GM18858 (cell line): ENCODE results near the gene HPCAL1.
"Not testable (repeated sequence)": the region's sequence is repeated elsewhere in the genome, so short reads cannot be mapped to it uniquely, and the experiment has no call there.

Experiments
- ATAC-seq: cut with Tn5 transposase; IDR thresholded peaks from one replicate; pipeline ENCODE4 v1.9.1; 2021; ENCODE audit not compliant: unreplicated experiment

HPCAL1 gene

GRCh38 chr2:10449838-10450691 lies 147.4 kb downstream of the HPCAL1 start:
- ATAC-seq: no peak

GRCh38 chr2:10451819-10452218 lies 149.1 kb downstream of the HPCAL1 start:
- no peak for ATAC-seq

GRCh38 chr2:10452312-10452711 lies 149.6 kb downstream of the HPCAL1 start:
- no peak for ATAC-seq

- ATAC-seq: no peak
These were observed 150.5 kb downstream of the HPCAL1 start for GRCh38 chr2:10452956-10453904.

DNA sequence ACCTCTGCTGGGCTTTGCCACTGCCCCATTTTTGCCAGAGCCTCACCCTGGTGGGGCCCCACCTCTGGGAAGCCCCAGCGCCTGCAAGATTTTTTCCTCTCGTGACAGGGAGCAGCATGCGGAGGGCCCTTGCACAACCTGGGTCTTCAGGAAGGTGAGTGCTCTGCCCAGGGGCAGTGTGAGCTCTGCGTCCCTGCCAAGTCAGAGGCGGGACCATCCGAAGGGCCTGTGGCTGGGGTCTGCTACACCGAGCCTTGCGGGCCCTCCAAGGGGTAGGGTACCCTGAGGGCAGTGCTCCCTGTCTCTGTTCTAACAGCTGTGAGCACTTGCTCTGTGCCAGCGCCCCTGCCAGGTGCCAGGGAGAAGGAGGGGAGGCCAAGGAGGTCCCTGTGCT lies 151.2 kb downstream of the HPCAL1 start:
- ATAC-seq: no peak

GRCh38 chr2:10454505-10454904 lies 151.8 kb downstream of the HPCAL1 start:
- no peak for ATAC-seq

DNA sequence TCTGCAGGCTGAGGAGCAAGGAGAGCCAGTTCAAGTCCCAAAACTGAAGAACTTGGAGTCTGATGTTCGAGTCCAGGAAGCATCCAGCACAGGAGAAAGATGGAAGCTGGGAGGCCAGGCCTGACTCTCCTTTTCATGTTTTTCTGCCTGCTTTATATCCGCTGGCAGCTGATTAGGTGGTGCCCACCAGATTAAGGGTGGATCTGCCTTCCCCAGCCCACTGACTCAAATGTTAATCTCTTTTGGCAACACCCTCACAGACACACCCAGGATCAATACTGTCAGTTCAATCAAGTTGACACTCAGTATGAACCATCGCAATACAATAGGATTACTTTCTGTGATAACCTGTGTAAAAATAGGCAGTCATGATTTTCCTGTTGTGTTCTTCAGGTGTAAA lies 154.5 kb downstream of the HPCAL1 start:
- not testable (repeated sequence) for ATAC-seq

DNA sequence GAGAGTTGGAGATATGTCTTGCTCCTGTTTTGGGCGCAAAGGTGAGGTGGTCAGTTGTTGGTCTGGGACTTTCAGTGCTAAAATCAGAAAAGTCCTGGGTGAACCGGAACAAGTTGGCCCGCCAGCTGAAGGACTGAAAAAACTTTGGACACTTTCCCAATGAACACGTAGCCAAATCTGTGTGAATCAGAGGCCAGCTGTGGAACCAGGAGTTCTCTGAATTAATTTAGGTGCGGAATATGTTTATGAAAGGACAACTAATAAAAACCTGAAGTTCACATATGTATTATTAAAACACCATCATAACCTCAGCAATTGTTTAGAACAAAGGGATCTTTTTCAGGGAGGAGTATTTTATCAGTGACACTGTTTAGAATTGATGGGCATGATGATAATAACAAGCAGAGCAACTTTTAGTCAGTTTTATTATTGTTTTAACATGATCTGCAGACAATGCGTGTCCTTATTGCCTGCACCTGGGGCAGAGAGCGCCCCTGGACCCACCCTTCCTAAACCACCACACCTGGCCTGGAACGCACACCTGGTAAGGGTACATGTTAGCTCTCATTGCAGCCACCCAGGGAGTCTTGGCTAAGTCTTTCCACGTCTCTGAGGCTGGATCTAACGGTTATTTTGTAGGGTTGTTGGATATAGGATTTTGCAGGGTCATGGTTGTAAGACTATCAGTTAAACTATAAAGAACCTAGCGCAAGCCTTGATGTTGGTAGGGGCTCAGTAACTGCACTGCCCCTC lies 155.3 kb downstream of the HPCAL1 start:
- ATAC-seq: no peak

DNA sequence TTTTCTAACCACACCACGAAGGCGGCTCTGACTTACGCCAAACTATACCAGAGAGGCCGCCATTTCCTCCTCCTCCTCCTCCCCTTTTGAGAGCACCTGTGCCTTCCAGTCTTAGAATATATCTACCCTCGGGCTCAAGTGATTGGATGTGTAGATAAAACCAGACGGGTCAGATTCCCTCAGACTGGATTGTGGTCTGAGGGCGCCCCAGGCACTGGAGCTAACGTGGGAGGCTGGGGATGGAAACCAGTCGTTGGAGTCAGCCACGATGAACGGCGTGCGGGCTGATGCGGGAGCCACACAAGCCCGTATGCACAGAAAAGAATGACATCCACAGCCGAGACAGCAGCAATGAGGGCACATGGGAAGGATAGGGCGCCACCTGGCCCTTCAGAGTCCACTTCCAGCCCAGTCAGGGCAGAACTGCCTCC lies 157.7 kb downstream of the HPCAL1 start:
- no peak for ATAC-seq

DNA sequence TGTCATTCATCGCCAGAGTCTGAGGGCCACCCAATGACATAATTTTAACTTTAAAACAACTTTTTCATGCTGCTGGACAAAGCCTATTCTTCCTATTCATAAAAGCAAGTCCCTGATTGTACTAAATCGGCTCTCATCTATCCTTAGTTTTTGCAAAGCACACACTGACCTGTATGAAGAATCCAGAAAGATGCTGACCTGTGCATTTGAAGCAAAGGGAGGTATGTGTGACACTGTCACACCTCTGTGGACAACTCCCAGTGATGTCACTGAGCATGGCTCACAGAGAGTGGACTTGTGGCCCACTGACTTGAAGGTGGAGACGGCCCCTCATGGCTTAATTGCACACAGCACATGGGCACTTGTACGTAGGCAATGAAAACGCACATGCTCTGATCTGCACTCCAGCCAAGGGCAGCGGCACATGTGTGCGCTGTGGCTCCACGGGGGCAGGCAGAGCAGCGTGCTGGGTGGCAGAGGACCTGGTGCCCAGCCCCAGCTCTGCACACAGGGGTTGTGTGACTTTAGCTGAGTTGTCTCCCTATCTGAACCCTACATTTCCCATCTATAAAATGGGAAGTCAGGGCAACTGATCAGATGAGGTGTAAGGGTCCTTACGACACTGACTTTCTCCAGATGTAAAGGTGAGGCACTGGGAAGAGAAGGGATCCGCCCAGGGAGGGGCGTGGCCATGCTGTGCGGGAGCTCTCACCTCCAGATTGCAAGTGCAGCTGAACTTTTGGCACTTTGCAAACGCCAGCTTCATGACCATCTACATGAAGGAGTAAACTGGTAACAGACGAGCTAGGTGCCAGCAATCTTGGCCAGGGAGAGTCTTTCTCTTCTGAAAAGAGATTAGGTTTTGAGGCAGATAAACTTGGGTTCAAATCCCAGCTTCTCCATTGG lies 159.7 kb downstream of the HPCAL1 start:
- no peak for ATAC-seq

GRCh38 chr2:10465910-10466309 lies 163.2 kb downstream of the HPCAL1 start:
- ATAC-seq: no peak

- no peak for ATAC-seq
These were observed 164.1 kb downstream of the HPCAL1 start for GRCh38 chr2:10466801-10467200.

- ATAC-seq: no peak
These were observed 164.7 kb downstream of the HPCAL1 start for GRCh38 chr2:10467401-10467800.

DNA sequence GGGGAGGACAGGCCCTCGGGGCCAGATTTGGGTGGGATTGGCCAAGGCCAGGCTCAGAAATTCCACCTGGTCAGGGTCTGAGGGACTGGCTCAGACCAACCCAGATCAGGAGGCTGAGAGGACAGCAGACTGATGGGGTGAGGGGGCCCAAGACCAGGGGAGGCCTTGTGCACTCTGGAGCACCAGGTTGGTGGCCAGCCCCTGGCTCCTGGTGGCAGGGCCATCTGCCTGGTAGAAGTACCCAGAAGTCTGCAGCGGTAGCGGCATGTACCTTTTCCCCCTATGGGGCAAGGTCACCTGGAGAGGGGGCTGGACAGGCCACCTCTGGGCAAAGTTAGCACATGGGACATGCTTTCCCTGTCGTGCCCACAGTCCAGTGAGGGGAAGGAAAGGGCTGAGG lies 166.6 kb downstream of the HPCAL1 start:
- no peak for ATAC-seq

- no peak for ATAC-seq
These were observed 167.4 kb downstream of the HPCAL1 start for GRCh38 chr2:10469955-10470608.

DNA sequence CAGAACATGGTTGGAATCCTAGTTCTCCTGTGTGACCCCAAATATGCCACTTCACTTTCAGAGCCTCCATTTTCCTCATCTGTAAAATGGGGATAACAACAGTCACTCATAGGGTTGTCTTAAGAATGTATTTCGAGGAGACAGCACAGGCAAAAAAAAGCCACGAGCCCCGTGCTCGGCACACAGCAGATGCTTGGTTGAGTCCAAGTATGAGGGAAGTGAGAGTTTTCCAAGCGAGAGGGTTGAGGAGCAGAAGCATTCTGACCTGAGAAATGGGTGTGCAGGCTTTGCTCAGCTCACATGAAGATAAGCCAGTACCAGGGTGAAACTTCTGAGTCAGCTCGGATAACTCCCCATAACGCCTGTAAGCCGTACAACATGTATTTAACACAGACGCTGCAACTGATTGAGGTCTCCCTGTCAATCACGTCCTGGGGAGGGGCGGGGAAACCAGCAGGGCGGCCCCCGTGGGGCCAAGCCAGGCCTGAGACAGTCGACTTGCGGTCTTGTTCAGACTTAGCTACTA lies 168.4 kb downstream of the HPCAL1 start:
- ATAC-seq: no peak

DNA sequence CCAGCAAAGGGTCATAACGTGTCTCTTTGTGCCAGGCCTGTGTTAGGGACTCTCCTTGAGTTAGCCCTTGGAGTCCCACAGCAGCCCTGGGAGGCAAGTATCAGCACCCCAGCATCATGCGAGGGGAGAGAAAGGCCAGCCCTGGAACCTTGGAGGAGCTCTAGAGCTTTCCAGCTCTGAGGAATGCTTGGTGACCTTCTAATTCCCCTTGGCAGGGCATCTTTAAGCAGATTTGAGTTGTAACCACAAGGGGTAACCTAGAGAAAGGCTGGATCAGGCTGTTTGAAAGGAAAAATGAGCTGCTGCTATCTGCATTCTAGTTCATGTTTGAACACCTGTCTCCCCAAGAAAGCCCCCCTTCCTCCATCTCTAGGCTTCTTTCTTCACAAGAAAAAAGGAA lies 169.3 kb downstream of the HPCAL1 start:
- no peak for ATAC-seq

- ATAC-seq: no peak
These were observed 170.5 kb downstream of the HPCAL1 start for GRCh38 chr2:10473121-10473756.

- no peak for ATAC-seq
These were observed 172.6 kb downstream of the HPCAL1 start for GRCh38 chr2:10475221-10475722.
